DND-41 (cell line): ENCODE data around the gene MYT1.

Experiments
- CTCF ChIP-seq: IDR thresholded peaks from 2 replicates; pipeline ENCODE4 v1.5.1; 2012; ENCODE audit warnings: borderline replicate concordance, low read length, moderate library complexity, mild to moderate bottlenecking; ENCODE audit not compliant: poor library complexity, severe bottlenecking; ENCODE audit errors: extremely low read depth
- EZH2 ChIP-seq: IDR thresholded peaks from 3 replicates; pipeline ENCODE4 v1.6.1; 2012; ENCODE audit warnings: borderline replicate concordance, low read depth, mild to moderate bottlenecking, moderate library complexity, low read length, inconsistent platforms; ENCODE audit not compliant: severe bottlenecking

GRCh38 chr20:64189530-64189966 lies 25.3 kb downstream of the MYT1 start:
- no peak for TF ChIP-seq CTCF
- no peak for TF ChIP-seq EZH2
